Activated CD8-positive, alpha-beta memory T cell treated with anti-CD3 and anti-CD28 coated beads, Interleukin-2, amount 50 U/mL, for 48 hours (primary cell): ENCODE results near the gene TNFRSF19.
A peak's percentile ranks its signal among the peaks of the same experiment; 100 is the strongest.

Source experiments
- DNase-seq: peaks from one replicate; pipeline ENCODE4 v3.0.0-alpha.2; 2020

Gene TNFRSF19

GRCh38 chr13:23692816-23693215 lies 122.6 kb downstream of the TNFRSF19 start:
- no peak for DNase-seq

DNA sequence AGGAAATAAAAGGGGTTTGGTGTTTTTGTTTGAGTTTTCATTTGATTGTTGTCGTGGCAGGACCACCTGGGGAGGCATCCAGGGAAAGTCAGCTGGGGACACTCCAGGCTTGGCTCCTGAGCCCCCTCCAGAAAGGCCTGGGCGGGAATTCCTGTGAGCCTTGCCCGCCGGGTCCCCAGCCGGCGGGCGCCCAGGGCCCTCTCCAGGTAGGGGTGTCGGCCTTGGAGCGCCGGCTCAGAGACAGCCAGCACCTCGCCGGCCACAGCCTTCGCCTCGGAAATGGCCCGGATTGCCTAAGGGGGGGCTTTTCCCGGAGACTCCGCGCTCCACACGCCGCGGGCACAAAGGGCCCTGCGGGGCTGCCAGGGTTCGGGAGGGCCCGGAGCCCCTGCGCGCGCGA lies 125.0 kb downstream of the TNFRSF19 start:
- DNase-seq: no peak

GRCh38 chr13:23695711-23696464 lies 125.7 kb downstream of the TNFRSF19 start:
- DNase-seq: peak; percentile 79

DNA sequence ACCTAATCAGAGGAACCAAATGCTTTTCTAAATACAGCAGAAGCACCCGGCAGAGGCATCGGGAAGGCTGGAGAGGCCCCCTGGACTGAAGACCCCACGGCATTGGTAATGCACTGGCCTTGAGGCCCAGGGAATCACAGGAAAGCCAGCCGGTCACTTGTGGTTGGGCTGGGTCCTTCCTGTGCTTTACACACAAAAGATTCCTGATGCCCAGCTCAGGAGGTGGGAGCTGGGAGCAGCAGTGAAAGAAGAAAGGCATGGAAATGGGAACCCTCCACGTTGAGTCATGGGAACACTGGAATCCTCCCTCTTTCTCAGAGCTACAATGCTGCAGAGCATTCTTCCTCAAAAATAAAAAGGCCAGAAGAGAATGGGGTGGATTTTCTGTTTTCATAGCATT lies 126.4 kb downstream of the TNFRSF19 start:
- DNase-seq: no peak

- DNase-seq: no peak
Measured at GRCh38 chr13:23697772-23698313, 127.6 kb downstream of the TNFRSF19 start.

GRCh38 chr13:23699271-23699670 lies 129.1 kb downstream of the TNFRSF19 start:
- DNase-seq: no peak

DNA sequence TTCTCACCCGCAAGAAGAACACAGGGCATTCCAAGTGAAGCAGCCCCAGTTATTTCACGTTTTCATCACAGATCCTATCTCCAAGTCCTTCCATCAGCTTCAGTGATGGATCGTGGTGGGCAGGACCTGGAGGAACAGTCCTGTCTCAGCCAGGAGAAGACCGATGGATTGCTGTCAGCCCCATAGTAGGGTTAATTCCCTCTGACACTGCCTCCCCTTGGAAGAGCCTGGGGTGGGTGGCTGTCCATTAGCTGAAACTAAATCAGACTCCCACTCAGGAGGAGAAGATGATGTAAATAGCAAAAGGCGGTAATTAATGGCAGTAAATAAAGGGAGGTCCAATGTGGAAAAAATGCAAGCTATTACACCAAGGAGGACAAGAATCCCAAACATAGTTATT lies 131.0 kb downstream of the TNFRSF19 start:
- DNase-seq: no peak

GRCh38 chr13:23701636-23702035 lies 131.4 kb downstream of the TNFRSF19 start:
- DNase-seq: no peak

- DNase-seq: no peak
Measured at GRCh38 chr13:23703246-23703860, 133.1 kb downstream of the TNFRSF19 start.

DNA sequence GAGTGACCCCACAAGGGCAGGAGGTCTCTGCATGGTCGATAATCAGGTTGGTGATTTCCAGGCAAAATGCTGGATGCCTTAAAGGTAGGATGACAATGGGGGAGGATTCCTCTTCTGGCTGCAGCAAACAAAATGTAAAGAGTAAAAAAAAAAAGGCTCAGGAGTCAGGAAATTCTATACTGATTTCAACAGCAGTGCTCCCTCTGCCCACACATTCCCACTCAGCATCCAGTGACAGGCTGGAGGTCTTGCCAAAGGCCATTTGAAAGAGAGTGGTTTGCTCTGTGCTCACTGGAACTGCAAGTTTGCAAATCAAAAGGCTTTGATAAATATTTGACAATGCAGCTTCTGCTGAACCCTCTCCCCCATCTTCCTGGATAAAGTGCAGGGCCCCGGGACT lies 135.4 kb downstream of the TNFRSF19 start:
- DNase-seq: no peak

DNA sequence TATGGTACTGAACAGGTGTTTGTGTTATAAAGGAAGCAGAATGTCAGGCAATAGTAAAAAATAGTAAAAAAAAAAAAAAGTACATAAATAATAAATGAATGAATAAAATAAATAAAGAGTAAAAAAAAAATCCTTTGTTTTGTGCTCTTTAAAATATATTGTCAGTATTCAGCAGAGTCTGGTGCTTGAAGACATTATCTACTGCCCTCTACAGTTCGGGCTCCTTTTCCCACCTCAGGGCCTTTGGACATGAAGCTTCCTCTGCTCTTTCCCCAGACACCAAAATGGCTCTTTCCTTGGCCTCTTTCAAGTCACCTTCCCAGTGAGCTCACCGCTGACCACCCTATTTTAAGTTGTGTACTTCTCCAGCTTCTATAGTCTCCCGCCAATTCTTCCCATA lies 137.5 kb downstream of the TNFRSF19 start:
- no peak for DNase-seq

- no peak for DNase-seq
Measured at GRCh38 chr13:23709536-23709935, 139.3 kb downstream of the TNFRSF19 start.

DNA sequence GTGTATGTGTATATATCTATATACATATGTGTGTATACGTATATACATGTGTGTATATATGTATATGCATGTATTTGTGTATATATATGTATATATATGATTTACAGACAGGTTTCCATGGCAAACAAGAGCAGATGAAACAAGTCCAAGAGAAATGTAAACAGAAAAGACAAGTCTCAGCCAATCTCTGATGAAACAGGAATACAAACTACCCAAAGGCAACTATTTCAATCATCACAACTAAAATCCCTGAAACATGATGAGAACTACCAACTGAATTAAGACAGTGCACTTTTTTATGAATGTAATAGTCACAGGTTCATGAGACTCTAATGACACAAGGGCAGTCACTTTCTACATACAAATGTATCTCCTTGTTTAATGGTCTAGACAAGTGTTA lies 140.2 kb downstream of the TNFRSF19 start:
- no peak for DNase-seq

GRCh38 chr13:23711355-23711754 lies 141.1 kb downstream of the TNFRSF19 start:
- no peak for DNase-seq

- no peak for DNase-seq
Measured at GRCh38 chr13:23714672-23715071, 144.5 kb downstream of the TNFRSF19 start.

DNA sequence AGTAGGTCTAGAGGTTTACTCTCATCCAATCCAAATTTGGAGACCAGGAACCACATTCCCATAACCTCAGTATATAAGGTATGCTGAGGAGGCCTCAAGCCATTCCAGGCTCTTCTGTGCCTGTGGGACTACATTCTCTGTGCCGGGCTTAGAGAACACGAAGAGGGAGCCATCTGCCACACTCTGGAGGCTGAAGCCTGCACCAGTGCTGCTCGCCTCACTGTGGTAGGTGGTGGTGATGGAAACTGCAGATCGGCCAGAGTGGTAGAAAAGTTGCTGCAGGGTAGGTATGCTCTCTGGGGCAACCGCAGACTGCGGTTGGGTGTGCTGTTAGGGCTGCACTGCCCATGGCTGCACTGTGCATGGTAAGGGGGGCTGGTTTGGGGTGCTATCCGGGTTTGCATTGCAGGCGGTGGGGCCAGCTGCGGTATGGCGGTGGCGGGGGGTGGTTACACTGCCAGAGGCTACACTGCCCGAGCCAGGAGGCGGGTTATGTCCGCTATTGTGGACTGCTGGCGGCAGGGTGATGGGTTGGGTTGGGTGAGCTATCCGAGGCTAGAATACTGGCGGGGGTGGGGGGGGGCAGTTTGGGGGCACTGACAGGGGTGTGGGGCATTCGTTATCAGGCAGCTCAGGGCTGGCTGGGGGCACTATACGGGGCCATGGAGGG lies 145.0 kb downstream of the TNFRSF19 start:
- DNase-seq: no peak

DNA sequence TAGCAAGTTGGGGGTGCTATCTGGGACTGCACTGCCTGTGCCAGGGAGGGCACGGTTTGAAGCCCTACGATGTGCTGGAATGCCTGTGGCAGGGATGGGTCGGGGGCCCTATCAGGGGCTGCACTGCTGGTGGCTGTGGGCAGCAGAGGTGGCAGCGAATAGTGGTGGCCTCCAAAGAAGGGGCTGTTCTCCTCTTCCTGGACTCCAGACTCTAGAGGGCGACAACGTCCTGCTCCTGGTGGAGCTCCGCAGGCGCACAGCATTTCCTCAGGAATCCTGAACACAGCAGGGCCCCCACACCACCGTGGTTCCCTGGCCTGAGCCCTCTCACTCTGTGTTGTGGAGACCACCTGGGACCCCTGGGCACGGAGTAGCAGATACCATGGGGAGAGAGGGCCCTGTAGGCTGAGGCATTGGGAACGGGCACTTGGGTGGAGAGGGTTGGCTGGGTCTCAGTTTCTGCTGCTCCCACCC lies 145.6 kb downstream of the TNFRSF19 start:
- no peak for DNase-seq

- DNase-seq: no peak
Measured at GRCh38 chr13:23716401-23716800, 146.2 kb downstream of the TNFRSF19 start.

GRCh38 chr13:23718996-23719395 lies 148.8 kb downstream of the TNFRSF19 start:
- DNase-seq: no peak

GRCh38 chr13:23722726-23723453 lies 152.7 kb downstream of the TNFRSF19 start:
- DNase-seq: no peak

DNA sequence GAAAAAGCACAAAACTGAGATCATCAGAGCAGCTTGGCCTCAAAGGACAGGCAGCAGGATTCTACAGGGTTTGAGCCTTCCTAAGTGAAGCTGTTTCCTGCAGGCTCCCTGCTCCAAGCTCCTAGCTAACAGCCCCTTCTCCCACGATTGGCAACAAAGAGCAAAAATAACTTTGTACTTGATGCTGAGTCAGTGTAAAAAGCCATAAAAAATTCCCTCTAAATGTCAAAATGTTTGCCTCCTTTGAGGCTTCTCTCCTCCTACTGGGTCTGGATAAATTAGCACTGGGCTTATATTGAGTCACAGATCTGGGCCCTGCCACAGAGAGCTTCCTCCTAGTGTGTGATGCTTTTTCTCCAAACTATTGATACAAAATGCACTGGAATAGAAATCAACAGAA lies 153.3 kb downstream of the TNFRSF19 start:
- DNase-seq: no peak

DNA sequence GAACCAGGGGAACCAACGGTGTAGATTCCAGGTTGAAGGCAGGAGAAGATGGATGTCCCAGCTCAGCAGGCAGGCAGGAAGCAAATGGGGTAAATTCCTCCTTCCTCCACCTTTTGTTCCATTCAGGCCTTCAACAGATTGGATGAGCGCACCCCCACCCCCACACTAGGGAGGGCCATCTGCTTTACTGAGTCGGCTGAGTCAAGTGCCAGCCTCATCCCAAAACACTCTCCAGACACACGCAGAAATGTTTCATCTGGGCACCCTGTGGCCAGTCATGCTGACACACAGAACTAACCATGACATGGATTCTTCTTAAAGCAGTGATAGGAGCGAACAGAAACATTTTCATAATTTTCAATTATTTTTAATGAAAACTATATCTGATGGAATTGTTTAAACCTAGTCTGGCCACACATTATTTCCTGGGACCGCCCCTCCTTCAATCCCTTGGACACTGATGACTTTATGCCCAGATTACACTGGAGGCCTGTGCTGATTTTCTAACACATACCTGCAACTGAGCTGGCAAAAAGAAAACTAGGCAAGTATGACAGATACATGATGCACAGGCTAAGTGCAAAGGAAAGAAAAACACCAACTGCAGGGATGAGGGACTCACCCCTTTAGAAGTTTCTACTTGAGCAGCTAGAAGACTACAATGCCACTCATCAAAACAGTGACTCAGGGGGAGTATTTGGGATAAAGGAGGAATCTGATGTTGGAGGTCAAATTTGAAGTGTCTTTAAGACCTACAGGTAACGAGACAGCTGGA lies 154.2 kb downstream of the TNFRSF19 start:
- no peak for DNase-seq
